HG03520 (cell line): ENCODE measurements around the gene CDK14.

Experiments used
- ATAC-seq: cut with Tn5 transposase; IDR thresholded peaks from one replicate; pipeline ENCODE4 v1.9.1; 2021; ENCODE audit warnings: mild to moderate bottlenecking, moderate library complexity; ENCODE audit not compliant: unreplicated experiment

The CDK14 gene

DNA sequence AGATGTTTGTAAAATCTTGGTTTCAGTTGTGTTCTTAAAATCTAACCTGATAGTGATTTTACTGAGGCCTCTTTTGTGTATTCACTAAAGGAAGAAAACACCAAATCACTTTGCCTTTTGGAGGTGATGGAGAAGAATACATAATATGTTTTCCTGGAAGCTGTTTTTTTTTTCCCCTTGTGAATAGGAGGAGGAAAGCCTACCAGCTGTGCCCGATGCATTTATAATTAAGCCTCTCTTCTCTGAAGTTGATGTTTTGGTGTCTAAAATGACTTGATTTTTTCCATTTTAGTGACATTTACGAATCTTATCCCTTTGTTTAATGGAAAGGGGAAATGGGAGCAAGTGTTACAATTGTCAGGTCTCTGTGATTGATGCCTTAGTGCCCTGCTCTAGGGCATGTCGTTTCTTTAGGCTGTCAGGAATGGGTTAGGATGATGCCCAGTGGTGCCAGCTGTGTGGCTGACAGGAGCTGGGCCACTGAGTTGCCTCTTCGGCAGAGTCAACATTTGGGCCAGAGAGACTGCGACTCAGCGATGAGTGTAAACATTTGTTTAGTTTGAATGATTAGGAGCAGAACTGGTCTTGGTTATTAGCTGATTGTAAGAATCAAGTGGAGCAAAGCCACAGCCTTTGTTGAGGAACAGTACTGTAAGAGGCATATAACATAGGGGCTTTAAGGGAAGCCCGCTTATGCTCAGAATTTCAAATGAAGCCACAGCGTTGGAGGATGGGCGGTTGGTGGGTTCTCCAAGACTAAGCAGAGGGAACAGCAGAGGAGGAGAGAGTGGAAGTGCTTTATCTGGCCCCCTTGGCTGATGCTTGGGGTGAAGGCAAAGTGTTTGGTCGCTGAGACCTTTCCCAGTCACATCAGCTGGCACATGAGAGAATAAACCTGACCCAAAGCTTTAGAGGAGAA lies 81.6 kb downstream of the CDK14 start:
- ATAC-seq, result no peak

DNA sequence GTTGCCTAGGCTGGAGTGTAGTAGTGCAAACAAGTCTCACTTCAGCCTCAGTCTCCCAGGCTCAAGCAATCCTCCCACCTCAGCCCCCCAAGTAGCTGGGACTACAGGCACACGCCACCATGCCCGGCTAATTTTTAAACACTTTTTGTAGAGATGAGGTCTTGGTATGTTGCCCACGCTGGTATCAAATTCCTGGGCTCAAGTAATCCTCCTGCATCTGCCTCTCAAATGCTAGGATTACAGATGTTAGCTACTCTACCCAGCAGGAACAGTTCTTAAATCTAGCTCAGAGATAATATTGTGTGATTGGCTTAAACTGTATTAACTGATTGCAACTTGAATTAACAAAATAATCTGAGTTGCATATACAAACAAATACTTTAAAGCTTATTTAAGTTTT lies 82.9 kb downstream of the CDK14 start:
- ATAC-seq, result no peak

- ATAC-seq, result no peak
These were observed 84.4 kb downstream of the CDK14 start for GRCh38 chr7:90680484-90680883.

DNA sequence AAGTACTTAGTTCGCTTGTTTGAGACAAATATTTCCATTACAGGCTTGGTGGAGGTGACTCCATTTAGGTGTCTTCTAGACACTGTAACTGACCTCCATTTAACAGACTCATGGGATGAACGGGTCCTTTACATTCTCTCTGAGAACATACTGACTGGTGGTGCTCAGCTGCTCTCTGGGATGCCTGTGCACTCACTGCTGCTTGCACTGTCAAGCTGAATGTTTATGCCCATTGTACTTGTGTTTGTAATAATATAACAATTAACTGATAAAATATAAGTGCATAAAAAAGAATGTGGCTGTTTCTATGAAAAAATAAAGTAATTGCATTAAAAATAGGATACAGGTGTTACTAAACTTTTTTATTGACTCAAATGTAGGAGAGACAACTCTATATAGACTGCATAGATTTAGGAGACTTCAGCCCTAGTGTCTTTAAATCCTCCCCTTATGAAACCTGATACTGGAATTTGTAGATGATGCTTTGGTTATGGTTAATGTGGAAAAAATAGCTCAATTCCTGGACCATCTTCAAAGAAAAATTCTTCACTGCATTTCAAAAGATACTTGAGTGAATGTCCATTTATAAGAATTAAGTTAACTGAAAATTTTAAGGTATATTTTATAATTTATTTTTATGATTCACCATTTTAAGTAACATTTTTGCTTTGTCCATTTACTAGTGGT lies 85.4 kb downstream of the CDK14 start:
- no peak for ATAC-seq

- ATAC-seq, result no peak
These were observed 90.0 kb downstream of the CDK14 start for GRCh38 chr7:90686146-90686545.

DNA sequence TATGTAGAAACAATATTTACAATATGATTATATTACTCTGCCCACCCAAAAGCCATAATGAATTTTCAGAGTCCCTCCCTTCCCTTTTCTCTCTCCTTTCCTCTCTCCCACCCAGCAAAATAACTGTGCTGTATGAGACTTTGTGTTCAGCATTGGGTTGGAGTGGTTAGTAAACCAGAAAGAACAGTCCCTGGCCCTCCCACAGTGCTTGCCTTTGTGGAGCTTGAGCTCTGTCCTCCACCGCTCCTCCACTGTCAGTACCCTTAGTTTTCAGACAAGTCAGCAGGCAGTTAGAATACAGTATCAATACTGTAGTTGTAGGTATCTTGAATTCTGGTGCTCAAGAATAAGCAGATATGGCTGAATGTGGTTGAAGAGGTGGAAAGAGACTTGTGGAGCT lies 92.7 kb downstream of the CDK14 start:
- no peak for ATAC-seq

- no peak for ATAC-seq
These were observed 93.1 kb downstream of the CDK14 start for GRCh38 chr7:90689260-90689659.

- no peak for ATAC-seq
These were observed 94.2 kb downstream of the CDK14 start for GRCh38 chr7:90690159-90690858.

DNA sequence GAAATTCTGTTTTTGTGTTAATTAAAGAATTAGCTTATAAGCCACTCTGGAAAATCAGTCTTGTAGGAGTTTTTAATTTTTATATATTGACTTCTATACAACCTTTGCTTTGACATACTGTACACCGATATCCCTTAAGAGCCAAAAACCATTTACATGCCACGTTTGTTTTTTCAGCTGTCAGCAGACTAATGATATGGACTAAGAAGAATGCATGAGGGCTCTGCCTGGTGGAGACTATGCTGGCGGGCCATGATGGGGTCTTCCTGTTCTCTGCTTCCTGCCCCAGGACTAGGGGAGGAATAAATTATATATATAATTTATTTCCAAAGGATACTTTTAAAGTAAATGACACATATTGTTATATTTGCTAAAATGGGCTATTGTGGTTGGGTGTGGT lies 96.3 kb downstream of the CDK14 start:
- ATAC-seq, result no peak

GRCh38 chr7:90692947-90693346 lies 96.8 kb downstream of the CDK14 start:
- ATAC-seq, result no peak

- ATAC-seq, result no peak
These were observed 97.8 kb downstream of the CDK14 start for GRCh38 chr7:90693939-90694338.

GRCh38 chr7:90698616-90699015 lies 102.5 kb downstream of the CDK14 start:
- ATAC-seq, result no peak

DNA sequence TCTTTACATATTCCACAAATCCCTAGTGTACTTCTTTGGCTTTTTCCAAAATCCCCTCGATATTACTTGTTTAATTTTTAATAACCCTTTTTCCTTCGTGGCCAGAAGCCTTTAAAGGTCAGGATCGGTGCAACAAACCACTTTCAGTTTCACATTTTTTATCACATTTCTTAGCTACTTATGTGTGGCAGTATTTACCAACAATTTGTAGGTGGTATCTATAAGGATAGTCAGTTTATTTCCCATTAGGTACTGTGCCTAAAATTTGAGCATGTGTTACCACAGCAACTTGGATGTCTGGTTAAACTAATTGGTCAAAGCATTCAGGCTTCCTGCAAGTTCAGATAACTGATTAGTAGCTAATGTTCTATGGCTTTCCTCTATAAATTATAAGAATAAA lies 104.9 kb downstream of the CDK14 start:
- ATAC-seq, result no peak

GRCh38 chr7:90701771-90702170 lies 105.7 kb downstream of the CDK14 start:
- no peak for ATAC-seq

DNA sequence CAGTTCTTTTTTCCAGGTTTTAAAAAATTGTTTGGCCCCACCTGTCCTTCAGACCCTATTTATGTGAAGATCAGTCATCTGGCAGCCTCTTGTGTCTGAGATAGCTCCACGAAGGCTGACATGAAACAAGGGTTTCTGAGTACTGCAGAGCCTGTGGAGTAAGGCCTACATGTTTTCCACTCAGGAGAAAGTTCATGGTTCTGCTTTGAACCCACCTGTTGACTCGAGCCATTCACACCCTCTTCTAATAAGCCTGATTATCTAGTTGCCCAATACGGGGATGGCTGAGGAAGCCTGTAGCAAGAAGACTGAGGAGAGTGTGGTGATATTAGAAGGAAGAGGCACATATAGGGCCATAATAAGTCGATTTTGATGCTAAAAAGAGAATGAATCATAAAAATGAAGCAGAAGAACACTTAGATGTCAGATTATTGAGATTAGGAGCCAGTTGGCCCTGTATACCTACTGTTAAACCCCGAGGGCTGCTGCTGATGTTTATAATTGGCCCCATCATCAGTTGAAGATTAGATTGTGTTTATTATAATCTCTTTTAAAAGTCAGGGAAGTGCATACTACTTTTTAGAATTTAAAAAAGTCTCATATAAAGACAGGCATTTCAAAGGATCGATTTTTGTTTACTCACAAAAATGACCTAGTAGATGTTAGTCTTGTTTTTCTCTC lies 109.4 kb downstream of the CDK14 start:
- ATAC-seq, result no peak

- no peak for ATAC-seq
These were observed 110.1 kb downstream of the CDK14 start for GRCh38 chr7:90706072-90706716.

DNA sequence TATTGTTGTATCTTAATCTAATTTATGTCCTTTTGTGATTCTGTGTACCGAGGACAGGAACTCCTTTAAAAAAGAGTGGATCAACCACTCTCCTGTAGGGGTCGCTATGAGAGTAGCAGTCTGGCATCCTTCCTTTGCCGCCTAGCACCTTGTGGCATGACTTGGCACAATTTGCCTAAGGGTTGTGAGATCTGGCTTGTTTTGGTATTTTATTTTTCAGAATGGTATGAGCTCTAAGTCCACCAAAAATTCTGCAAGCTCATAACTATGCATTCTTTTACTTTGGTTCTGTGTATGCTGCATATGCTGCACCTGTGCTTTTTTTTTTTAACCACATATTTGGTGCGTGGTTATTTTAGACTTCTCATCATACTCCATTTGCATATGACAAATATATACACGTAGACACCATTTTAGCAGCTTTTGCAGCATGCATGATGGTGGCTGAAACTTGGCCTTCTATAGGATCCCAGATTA lies 112.8 kb downstream of the CDK14 start:
- peak; percentile 63 for ATAC-seq

DNA sequence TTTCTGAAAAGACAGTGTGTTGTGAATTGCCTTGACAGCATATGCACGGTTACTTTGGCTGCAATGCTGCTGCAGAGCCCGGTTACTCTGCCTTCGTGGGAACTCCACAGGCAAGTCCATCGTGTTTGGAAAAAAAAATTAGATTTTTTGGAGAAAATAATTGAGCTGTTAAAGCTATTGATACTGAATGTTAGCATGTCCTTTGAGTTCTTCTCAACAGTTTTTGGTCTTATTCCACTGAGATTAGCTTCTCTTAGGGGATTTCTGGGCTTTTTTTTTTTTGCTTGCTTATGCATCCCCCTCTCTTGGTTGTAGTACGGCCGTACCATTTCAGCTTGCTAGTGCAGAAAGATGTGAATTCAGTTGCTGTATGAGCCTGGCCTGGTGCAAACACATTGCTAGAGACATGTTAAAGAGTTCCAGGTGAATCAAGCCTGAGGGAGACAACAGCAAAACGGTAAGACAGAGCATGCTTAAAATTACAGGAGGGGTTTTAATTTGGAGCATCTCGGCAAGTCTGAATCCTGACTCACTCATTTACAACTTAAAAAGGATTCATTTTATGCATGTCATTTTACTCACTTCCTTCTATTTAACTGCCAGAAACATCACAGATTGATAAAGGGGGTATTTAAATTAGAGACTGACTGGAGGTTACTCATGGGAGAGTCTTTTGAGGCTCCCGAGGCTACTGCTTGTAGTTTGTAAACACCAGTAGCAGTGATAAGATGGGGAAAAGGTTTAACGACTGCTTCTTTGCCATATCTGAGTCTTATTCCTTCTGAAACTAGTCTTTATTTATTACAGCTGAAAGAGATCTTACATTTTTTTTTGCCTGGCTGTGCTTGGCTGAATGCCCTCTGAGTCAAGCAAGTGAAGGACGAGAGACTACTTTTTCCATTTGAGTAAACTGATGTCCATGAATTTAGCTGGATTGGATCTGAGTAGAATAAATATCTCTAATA lies 113.7 kb downstream of the CDK14 start:
- peak; percentile 33 for ATAC-seq

DNA sequence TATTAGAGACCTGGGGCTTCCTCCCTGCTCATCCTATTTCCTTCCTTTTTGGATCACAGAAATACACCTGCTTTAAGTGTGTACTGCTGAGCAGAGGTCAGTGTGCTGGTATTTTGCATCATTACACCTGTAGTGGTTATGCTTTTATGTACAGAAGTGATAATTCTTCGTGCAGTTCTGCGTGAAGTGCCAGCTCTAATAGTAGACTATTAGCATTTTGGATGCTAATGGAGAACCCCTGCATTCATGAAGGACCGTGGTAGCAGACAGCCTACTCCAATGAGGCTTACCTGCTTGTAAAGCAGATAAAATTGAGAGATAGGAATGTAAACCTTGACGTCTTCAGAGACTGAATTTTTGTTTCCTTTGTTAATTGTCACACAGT lies 114.3 kb downstream of the CDK14 start:
- ATAC-seq, result no peak
